H9 (cell line): ENCODE results near the gene METTL22. TPM values are rescaled to one million over a fixed set of nuclear protein-coding genes. Genes with fewer than 3 reads are reported as not detected.

Experiments
- DNase-seq: peaks from one replicate; pipeline ENCODE4 v3.0.0-alpha.2; 2017
- H2AFZ ChIP-seq: one replicate; pipeline ENCODE4 v1.6.1; 2013; ENCODE audit warnings: mild to moderate bottlenecking, low read length, control low read depth, moderate library complexity
- H2AK5ac ChIP-seq: 2 replicates; pipeline ENCODE4 v1.6.1; 2013; ENCODE audit warnings: low read length, control low read depth, mixed read lengths; ENCODE audit not compliant: insufficient read length
- H2BK120ac ChIP-seq: one replicate; pipeline ENCODE4 v1.6.1; 2013; ENCODE audit warnings: low read depth, mild to moderate bottlenecking, low read length, control low read depth, inconsistent platforms; ENCODE audit not compliant: poor library complexity, severe bottlenecking
- H2BK12ac ChIP-seq: 2 replicates; pipeline ENCODE4 v1.6.1; 2013; ENCODE audit warnings: low read length, control low read depth, mixed read lengths, low read depth; ENCODE audit not compliant: insufficient read length
- H2BK15ac ChIP-seq: 2 replicates; pipeline ENCODE4 v1.6.1; 2013; ENCODE audit warnings: low read depth, low read length, control low read depth
- H2BK20ac ChIP-seq: one replicate; pipeline ENCODE4 v1.6.1; 2013; ENCODE audit warnings: low read depth, mild to moderate bottlenecking, low read length, control low read depth, inconsistent platforms; ENCODE audit not compliant: poor library complexity, severe bottlenecking
- H2BK5ac ChIP-seq: 2 replicates; pipeline ENCODE4 v1.6.1; 2013; ENCODE audit warnings: low read length, control low read depth, mixed read lengths; ENCODE audit not compliant: insufficient read length
- H3K14ac ChIP-seq: 2 replicates; pipeline ENCODE4 v1.6.1; 2013; ENCODE audit warnings: low read length, control low read depth; ENCODE audit not compliant: insufficient read depth
- H3K18ac ChIP-seq: 2 replicates; pipeline ENCODE4 v1.6.1; 2013; ENCODE audit warnings: low read depth, mild to moderate bottlenecking, mixed read lengths, low read length, control low read depth; ENCODE audit not compliant: insufficient read length
- H3K23ac ChIP-seq: 2 replicates; pipeline ENCODE4 v1.6.1; 2013; ENCODE audit warnings: low read length, control low read depth, mixed read lengths, low read depth; ENCODE audit not compliant: insufficient read length
- H3K23me2 ChIP-seq: 2 replicates; pipeline ENCODE4 v1.6.1; 2013; ENCODE audit warnings: low read depth, mild to moderate bottlenecking, mixed read lengths, low read length, control low read depth; ENCODE audit not compliant: insufficient read length, poor library complexity, severe bottlenecking
- H3K27ac ChIP-seq: 2 replicates; pipeline ENCODE4 v1.5.1; 2013; ENCODE audit warnings: low read length, control low read depth, mixed read lengths, low read depth; ENCODE audit not compliant: insufficient read length
- H3K27me3 ChIP-seq: 2 replicates; pipeline ENCODE4 v1.6.1; 2013; ENCODE audit warnings: low read length, control low read depth, inconsistent platforms; ENCODE audit not compliant: insufficient read depth
- H3K4ac ChIP-seq: 2 replicates; pipeline ENCODE4 v1.6.1; 2013; ENCODE audit warnings: low read depth, mild to moderate bottlenecking, control low read depth, inconsistent platforms, low read length, moderate library complexity
- H3K4me1 ChIP-seq: 2 replicates; pipeline ENCODE4 v1.6.1; 2013; ENCODE audit warnings: low read length, control low read depth, inconsistent platforms; ENCODE audit not compliant: insufficient read depth
- H3K4me2 ChIP-seq: 2 replicates; pipeline ENCODE4 v1.6.1; 2013; ENCODE audit warnings: low read length, control low read depth, mixed read lengths; ENCODE audit not compliant: insufficient read length, insufficient read depth
- H3K56ac ChIP-seq: 2 replicates; pipeline ENCODE4 v1.6.1; 2013; ENCODE audit warnings: low read depth, mild to moderate bottlenecking, mixed read lengths, low read length, control low read depth; ENCODE audit not compliant: insufficient read length
- H3K79me1 ChIP-seq: 2 replicates; pipeline ENCODE4 v1.6.1; 2013; ENCODE audit warnings: low read depth, mild to moderate bottlenecking, moderate library complexity, low read length, control low read depth, inconsistent platforms; ENCODE audit not compliant: insufficient read depth, poor library complexity, severe bottlenecking
- H3K79me2 ChIP-seq: 2 replicates; pipeline ENCODE4 v1.6.1; 2013; ENCODE audit warnings: low read length, control low read depth, inconsistent platforms; ENCODE audit not compliant: insufficient read depth
- H3K9ac ChIP-seq: 2 replicates; pipeline ENCODE4 v1.6.1; 2013; ENCODE audit warnings: low read length, control low read depth, mixed read lengths; ENCODE audit not compliant: insufficient read length; ENCODE audit errors: extremely low read depth
- H3K9me3 ChIP-seq: one replicate; pipeline ENCODE4 v1.6.1; 2013; ENCODE audit warnings: low read depth, low read length, inconsistent platforms; ENCODE audit not compliant: control insufficient read depth
- H3T11ph ChIP-seq: one replicate; pipeline ENCODE4 v1.6.1; 2013; ENCODE audit warnings: mild to moderate bottlenecking, low read length, control low read depth, inconsistent platforms
- H4K20me1 ChIP-seq: one replicate; pipeline ENCODE4 v1.6.1; 2013; ENCODE audit not compliant: control insufficient read depth, insufficient read length, insufficient read depth
- H4K5ac ChIP-seq: 2 replicates; pipeline ENCODE4 v1.6.1; 2013; ENCODE audit warnings: low read depth, mild to moderate bottlenecking, mixed read lengths, low read length, control low read depth; ENCODE audit not compliant: insufficient read length
- H4K8ac ChIP-seq: replicated peaks from 2 replicates; pipeline ENCODE4 v1.6.1; 2013; ENCODE audit warnings: low read length, control low read depth, mixed read lengths, low read depth; ENCODE audit not compliant: insufficient read length
- H4K91ac ChIP-seq: 2 replicates; pipeline ENCODE4 v1.6.1; 2013; ENCODE audit warnings: low read depth, mild to moderate bottlenecking, moderate library complexity, mixed read lengths, low read length, control low read depth; ENCODE audit not compliant: insufficient read length
- H3K27ac Mint-ChIP-seq, 3 experiments: 2 replicates in 2 of 3; 3 replicates in 1 of 3; pipeline ENCODE4 v1.8.0; 2020 to 2021; ENCODE audit warnings: mixed read lengths in 3 of 3, mild to moderate bottlenecking in 1 of 3, moderate library complexity in 1 of 3
- H3K27me3 Mint-ChIP-seq: 2 replicates; pipeline ENCODE4 v1.8.0; 2021; ENCODE audit warnings: low read depth, mild to moderate bottlenecking, moderate library complexity, mixed read lengths
- H3K36me3 Mint-ChIP-seq, 3 experiments: 2 replicates in 2 of 3; 3 replicates in 1 of 3; pipeline ENCODE4 v1.8.0; 2020 to 2021; ENCODE audit warnings: low read depth in 3 of 3, mixed read lengths in 3 of 3; ENCODE audit not compliant: insufficient read depth in 1 of 3
- H3K4me1 Mint-ChIP-seq, 2 experiments: 2 replicates each; pipeline ENCODE4 v1.8.0; 2020; ENCODE audit warnings: mixed read lengths in 2 of 2
- H3K4me3 Mint-ChIP-seq, 2 experiments: 2 replicates in 1 of 2; 3 replicates in 1 of 2; pipeline ENCODE4 v1.8.0; 2020 to 2021; ENCODE audit warnings: mild to moderate bottlenecking in 2 of 2, mixed read lengths in 2 of 2, moderate library complexity in 1 of 2
- H3K9me3 Mint-ChIP-seq, 2 experiments: 2 replicates in 1 of 2; 3 replicates in 1 of 2; pipeline ENCODE4 v1.8.0; 2020; ENCODE audit warnings: mild to moderate bottlenecking in 2 of 2, mixed read lengths in 2 of 2, moderate library complexity in 1 of 2
- WGBS: extraction: QIAGEN DNeasy Blood & Tissue Kit; methylation state at CpG from one replicate; pipeline ENCODE4 v1.1.7; 2013; ENCODE audit warnings: missing lambda C conversion rate, low lambda C conversion rate, mixed read lengths; ENCODE audit not compliant: insufficient read length; ENCODE audit errors: extremely low coverage; 5-methylcytosine and 5-hydroxymethylcytosine counted together
- total RNA-seq: library from RNA; stranded (reverse); gene quantifications from 2 replicates; pipeline ENCODE4 v1.2.1, GENCODE V29; 2021
- TF ChIP-seq, protein P1 (sequence below): fragments of 200-600 bp; sonication (generic); conservative IDR thresholded peaks from 3 replicates; pipeline ENCODE4 v1.8.0; 2021; ENCODE audit warnings: antibody characterized with exemption, mild to moderate bottlenecking

METTL22 gene
- total RNA-seq, 1 experiment from 2014 or later = 51.9 TPM

- Histone ChIP-seq H2BK5ac (no peak overlapping the region), H2BK20ac (no peak overlapping the region), H3K9ac (no peak overlapping the region), H3K23me2 (no peaks in the 10 kb centered on the region), H3K79me2 (no peaks in the 10 kb centered on the region), H3K9me3 (no peaks in the 10 kb centered on the region), H3K4me2 (no peak overlapping the region), H3K56ac (no peak overlapping the region), H2AFZ (no peak overlapping the region), H4K20me1 (no peaks in the 10 kb centered on the region), H3K4ac (no peak overlapping the region), H2BK15ac (no peak overlapping the region), H2AK5ac (no peak overlapping the region), H3T11ph (no peak overlapping the region), H3K18ac (no peak overlapping the region), H3K4me1 (no peaks in the 10 kb centered on the region), H4K8ac (no peak overlapping the region), H4K5ac (no peak overlapping the region), H3K27ac (no peak overlapping the region), H2BK120ac (no peak overlapping the region), H3K14ac (no peak overlapping the region), H3K27me3 (no peaks in the 10 kb centered on the region), H3K23ac (no peak overlapping the region), H3K79me1 (no peaks in the 10 kb centered on the region), H4K91ac (no peak overlapping the region), H2BK12ac (no peak overlapping the region)
- no peak overlapping the region; a peak in 1 of 7 replicates for H3K27ac Mint-ChIP-seq
- TF ChIP-seq, protein P1, sequence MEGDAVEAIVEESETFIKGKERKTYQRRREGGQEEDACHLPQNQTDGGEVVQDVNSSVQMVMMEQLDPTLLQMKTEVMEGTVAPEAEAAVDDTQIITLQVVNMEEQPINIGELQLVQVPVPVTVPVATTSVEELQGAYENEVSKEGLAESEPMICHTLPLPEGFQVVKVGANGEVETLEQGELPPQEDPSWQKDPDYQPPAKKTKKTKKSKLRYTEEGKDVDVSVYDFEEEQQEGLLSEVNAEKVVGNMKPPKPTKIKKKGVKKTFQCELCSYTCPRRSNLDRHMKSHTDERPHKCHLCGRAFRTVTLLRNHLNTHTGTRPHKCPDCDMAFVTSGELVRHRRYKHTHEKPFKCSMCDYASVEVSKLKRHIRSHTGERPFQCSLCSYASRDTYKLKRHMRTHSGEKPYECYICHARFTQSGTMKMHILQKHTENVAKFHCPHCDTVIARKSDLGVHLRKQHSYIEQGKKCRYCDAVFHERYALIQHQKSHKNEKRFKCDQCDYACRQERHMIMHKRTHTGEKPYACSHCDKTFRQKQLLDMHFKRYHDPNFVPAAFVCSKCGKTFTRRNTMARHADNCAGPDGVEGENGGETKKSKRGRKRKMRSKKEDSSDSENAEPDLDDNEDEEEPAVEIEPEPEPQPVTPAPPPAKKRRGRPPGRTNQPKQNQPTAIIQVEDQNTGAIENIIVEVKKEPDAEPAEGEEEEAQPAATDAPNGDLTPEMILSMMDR = no peak
- H3K9me3 Mint-ChIP-seq = peaks cover 0 to 3% of the 10 kb centered on the region in 2 experiments; a peak in 2 of 5 replicates
- no CpG with 5 or more reads among the region's 4 CpGs for WGBS
- H3K4me1 Mint-ChIP-seq = peaks cover 4 to 7% of the 10 kb centered on the region in 2 experiments; a peak in 3 of 4 replicates
- H3K4me3 Mint-ChIP-seq = no peak overlapping the region
- peaks cover 28% of the 10 kb centered on the region for H3K27me3 Mint-ChIP-seq
- DNase-seq = no peak
- no peaks in the 10 kb centered on the region; a peak in 1 of 7 replicates for H3K36me3 Mint-ChIP-seq
These were observed 10.4 kb upstream of the METTL22 start for GRCh38 chr16:8611122-8611521.
